Cardiac fibroblast (primary cell): ENCODE results near the gene ACOT8.
"Not testable (repeated sequence)": the region's sequence is repeated elsewhere in the genome, so short reads cannot be mapped to it uniquely, and the experiment has no call there.

Source experiments
- DNase-seq, 2 donors: peaks; one replicate each; pipeline versions ENCODE4 v3.0.0 to v3.0.0-alpha.2; 2010; ENCODE audit warnings: low read depth in 2 of 2
- H3K4me3 ChIP-seq, 2 donors: replicated peaks in 1 of 2; 1 replicate in 1 of 2; 2 replicates in 1 of 2; pipeline ENCODE4 v1.5.1; 2011; ENCODE audit warnings: low read depth in 2 of 2, low read length in 2 of 2, mild to moderate bottlenecking in 2 of 2, moderate library complexity in 1 of 2
- TF ChIP-seq, protein P1 (sequence below): IDR thresholded peaks from one replicate; pipeline ENCODE4 v1.5.1; 2011; ENCODE audit warnings: low read depth, mild to moderate bottlenecking, low read length, inconsistent platforms

ACOT8 gene

DNA sequence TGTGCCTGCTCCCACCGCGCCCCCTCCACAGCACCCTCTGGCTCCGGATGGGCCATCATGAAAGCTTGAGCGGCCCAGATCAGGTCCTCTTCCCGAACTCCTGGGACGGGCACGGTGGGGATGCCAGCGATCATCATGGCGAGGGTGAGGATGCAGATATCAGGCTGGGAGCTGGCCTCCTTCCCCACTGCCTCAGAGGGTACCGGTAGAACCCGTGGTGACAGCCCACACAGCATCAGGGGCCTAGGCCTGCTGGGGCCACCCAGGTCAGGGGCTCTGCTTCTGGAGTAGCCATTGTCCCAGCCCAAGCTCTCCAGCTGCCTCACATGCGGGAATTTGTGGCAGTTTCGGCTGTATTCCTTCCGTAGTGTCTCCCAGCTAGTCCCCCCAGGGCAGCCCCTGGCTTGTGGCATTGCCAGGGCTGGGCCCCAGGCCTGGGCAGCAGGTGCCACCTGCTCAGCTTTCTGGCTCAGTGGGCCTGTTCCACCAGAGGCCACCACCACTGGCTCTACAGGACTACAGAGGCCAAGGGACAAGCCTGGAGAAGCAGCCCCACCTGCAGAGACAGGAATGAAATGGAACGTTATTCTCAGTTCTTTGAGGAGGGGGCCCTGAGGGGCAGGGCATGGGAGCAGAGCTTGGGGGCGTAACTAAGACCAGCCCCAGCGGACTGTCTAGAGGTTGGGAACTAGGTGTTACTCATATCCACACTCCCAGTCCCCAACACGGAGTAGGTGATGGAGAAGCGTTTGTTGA is 29.6 kb upstream of the ACOT8 start:
- TF ChIP-seq, protein P1, sequence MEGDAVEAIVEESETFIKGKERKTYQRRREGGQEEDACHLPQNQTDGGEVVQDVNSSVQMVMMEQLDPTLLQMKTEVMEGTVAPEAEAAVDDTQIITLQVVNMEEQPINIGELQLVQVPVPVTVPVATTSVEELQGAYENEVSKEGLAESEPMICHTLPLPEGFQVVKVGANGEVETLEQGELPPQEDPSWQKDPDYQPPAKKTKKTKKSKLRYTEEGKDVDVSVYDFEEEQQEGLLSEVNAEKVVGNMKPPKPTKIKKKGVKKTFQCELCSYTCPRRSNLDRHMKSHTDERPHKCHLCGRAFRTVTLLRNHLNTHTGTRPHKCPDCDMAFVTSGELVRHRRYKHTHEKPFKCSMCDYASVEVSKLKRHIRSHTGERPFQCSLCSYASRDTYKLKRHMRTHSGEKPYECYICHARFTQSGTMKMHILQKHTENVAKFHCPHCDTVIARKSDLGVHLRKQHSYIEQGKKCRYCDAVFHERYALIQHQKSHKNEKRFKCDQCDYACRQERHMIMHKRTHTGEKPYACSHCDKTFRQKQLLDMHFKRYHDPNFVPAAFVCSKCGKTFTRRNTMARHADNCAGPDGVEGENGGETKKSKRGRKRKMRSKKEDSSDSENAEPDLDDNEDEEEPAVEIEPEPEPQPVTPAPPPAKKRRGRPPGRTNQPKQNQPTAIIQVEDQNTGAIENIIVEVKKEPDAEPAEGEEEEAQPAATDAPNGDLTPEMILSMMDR, result no peak
- H3K4me3 ChIP-seq, result no peak overlapping the region
- DNase-seq, result no peak

GRCh38 chr20:45883100-45883469 is 25.9 kb upstream of the ACOT8 start:
- no peak overlapping the region for H3K4me3 ChIP-seq
- TF ChIP-seq, protein P1, result no peak
- no peak for DNase-seq

- DNase-seq, result no peak
- TF ChIP-seq, protein P1, result no peak
- no peak overlapping the region for H3K4me3 ChIP-seq
These were observed 25.4 kb upstream of the ACOT8 start for GRCh38 chr20:45882469-45883099.

DNA sequence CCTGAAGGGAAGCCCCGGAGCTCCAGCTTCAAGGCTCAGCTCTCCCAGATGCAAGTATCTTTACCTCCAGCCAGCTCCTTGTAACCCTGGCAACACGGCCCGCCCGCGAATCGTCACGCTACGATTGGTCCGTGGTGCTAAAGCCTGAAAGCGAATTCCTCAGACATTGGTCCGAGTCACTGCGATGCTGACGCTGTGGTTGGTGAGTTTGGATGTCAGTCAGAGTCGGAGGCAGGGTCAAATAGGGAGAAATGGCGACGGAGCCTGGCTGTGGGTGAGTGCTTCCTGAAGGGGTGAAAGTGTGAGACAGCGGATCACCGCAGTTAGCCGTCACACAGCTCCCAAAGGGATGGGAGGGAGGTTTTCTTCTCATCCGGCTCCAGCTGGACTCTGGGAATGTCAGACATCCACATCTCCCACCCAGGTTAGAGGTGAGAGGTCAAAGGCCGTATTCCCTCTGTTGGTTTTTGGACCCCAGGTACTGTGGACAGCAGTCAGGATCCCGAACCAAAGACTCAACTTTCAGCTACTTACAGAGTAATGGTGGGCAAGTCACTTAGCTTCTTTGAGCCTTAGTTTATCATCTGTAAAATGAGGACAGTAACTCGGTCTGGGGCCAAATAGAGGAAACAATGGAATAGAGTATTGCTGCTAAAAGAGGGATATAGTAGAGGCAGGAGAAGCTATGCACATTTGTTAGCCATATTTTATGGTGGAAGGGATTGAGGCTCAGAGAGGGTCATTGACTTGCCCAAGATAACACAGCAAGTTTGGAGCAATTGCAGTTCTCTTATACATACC is 24.0 kb upstream of the ACOT8 start, which contains the start of gene ZSWIM1:
TSS of gene ZSWIM1 (plus strand) at position 240 of the 801 bp plus-strand sequence. CDS start 1,366 bp downstream, outside the sequence.
- peak; percentile 99 for DNase-seq
- TF ChIP-seq, protein P1, result no peak
- H3K4me3 ChIP-seq, result peak within 1 kb of the TSS; percentile 67 to 73

DNA sequence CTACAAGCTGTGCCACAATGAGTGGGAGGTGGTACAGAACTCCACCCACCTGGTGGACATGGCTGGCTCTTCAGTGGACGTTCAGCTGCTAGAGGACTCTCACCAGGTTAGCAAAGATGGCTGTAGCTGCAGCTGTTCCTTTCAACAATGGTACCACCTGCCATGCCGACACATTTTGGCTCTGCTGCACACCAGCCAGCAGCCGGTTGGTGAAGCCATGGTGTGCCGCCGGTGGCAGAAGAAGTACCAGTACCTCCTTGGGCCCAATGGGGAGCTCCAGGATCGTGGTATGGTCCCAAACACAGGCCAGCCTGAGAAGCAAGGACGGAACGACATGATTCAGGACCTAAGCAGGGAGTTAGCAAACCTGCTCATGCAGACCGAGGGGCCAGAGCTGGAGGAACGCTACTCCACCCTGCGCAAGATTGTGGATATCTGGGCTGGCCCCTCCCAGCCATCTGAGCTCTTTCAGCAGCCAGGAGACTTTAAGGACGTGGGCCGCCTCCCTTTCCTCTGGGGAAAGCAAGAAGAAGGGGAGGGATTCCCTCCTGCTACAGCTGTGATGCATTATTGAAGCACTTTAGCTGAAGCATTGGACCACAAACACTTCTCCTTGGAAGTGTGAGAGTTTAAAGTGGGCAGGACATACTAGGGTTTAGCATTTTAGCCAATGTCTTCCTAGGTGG is 21.0 kb upstream of the ACOT8 start:
- peak in 1 of 2 donors; percentile 48 for DNase-seq
- TF ChIP-seq, protein P1, result no peak
- H3K4me3 ChIP-seq, result no peak overlapping the region

DNA sequence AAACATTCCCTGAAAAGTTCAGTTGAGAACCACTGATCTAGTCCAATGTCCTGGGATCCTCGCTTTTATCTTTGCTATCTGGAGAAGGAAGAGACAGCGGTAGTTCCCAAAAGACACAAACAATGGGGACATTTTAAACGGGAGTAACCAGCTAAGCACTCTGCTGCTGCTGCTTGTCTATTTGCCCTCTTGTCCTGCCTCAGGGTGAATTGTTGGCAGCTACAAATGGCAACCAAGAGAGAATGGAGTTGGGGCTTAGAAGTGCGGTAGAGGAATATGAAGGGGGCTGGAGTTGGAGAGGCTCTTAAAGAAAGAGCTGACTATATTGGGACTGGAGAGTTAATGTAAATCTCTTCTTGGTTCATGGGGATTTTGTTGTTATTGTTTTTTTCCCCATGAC is 17.4 kb upstream of the ACOT8 start:
- DNase-seq, result no peak
- H3K4me3 ChIP-seq, result no peak overlapping the region
- TF ChIP-seq, protein P1, result no peak

DNA sequence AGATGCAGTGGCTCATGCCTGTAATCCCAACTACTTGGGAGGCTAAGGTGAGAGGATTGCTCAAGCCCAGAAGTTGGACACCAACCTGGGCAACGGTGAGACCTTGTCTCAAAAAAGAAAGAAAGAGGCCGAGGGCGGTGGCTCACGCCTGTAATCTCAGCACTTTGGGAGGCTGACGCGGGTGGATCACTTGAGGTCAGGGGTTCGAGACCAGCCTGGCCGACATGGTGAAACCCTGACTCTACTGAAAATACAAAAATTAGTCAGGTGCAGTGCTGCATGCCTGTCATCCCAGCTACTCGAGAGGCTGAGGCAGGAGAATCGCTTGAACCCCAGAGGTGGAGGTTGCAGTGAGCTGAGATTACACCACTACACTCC is 16.9 kb upstream of the ACOT8 start:
- H3K4me3 ChIP-seq, DNase-seq: not testable (repeated sequence)
